A549 (cell line): ENCODE data around the gene PIWIL4. TPM values are rescaled to one million over a fixed set of nuclear protein-coding genes. Genes with fewer than 3 reads are reported as not detected.

Experiments used
- ATAC-seq, 2 experiments: fragments of 200-7000 bp in 1 of 2; fragments of >200 bp in 1 of 2; cut with Nextera tagmentation in 1 of 2; cut with Tn5 transposase in 1 of 2; 3 replicates each; pipeline versions ENCODE4 v1.8.0 to v1.9.1; 2018 to 2020; ENCODE audit warnings: mild to moderate bottlenecking in 1 of 2, moderate library complexity in 1 of 2
- CTCF ChIA-PET: fragments of 300-600 bp; sonication (Branson Sonifier 250); formaldehyde crosslinking; extraction: SDS; loops from one replicate; lab custom pipeline; 2021; ENCODE audit warnings: antibody characterized with exemption, inconsistent platforms; lab: Yijun Ruan, JAX
- POLR2A ChIA-PET: fragments of 350-600 bp; formaldehyde crosslinking; extraction: SDS; loops from one replicate; lab custom pipeline; 2021; ENCODE audit warnings: antibody characterized with exemption, inconsistent platforms; lab: Yijun Ruan, JAX
- DNase-seq, 2 experiments: peaks; one replicate each; pipeline versions ENCODE4 v3.0.0 to v3.0.0-alpha.2; 2011 to 2016; ENCODE audit warnings: low read depth in 1 of 2, low spot score in 1 of 2
- FAIRE-seq: peaks from 2 replicates; lab custom pipeline; 2011; peaks lifted over from hg19 to GRCh38; lab: Jason Lieb, UNC
- H3K27ac ChIP-seq, 2 experiments: fragments of >200 bp; sonication (Bioruptor Twin); formaldehyde crosslinking; 3 replicates each; pipeline ENCODE4 v1.5.1; 2016 to 2017
- H3K4me1 ChIP-seq: fragments of >200 bp; sonication (Bioruptor Twin); formaldehyde crosslinking; 3 replicates; pipeline ENCODE4 v1.6.1; 2016
- H3K4me2 ChIP-seq: fragments of >200 bp; sonication (Bioruptor Twin); formaldehyde crosslinking; 3 replicates; pipeline ENCODE4 v1.6.1; 2016
- H3K4me3 ChIP-seq: fragments of >200 bp; sonication (Bioruptor Twin); formaldehyde crosslinking; 3 replicates; pipeline ENCODE4 v1.5.1; 2016
- H3K9me3 ChIP-seq: fragments of >200 bp; sonication (Bioruptor Twin); formaldehyde crosslinking; 3 replicates; pipeline ENCODE4 v1.6.1; 2016
- BHLHE40 ChIP-seq: IDR thresholded peaks from 2 replicates; pipeline ENCODE4 v1.6.1; 2012; ENCODE audit warnings: low read depth, low read length, inconsistent platforms
- CHD4 ChIP-seq: fragments of 200-600 bp; sonication (generic); IDR thresholded peaks from 2 replicates; pipeline ENCODE4 v1.6.1; 2016; ENCODE audit warnings: antibody characterized with exemption, mild to moderate bottlenecking, borderline replicate concordance
- EHF ChIP-seq: fragments of 250-450 bp; sonication (Bioruptor Pico); IDR thresholded peaks from 2 replicates; pipeline ENCODE4 v1.5.0; 2020; ENCODE audit warnings: mild to moderate bottlenecking
- ESRRA ChIP-seq: fragments of 150-350 bp; IDR thresholded peaks from 2 replicates; pipeline ENCODE4 v1.6.1; 2014; ENCODE audit warnings: mild to moderate bottlenecking, low read length, borderline replicate concordance
- FOSL2 ChIP-seq, 2 experiments: fragments of 450-650 bp in 1 of 2; fragments of >200 bp in 1 of 2; sonication (Bioruptor Twin) in 1 of 2; formaldehyde crosslinking; IDR thresholded peaks; 2 replicates each; pipeline versions ENCODE4 v1.5.0 to v1.6.1; 2016 to 2020; ENCODE audit warnings: mild to moderate bottlenecking in 1 of 2, moderate library complexity in 1 of 2
- HEYL ChIP-seq: fragments of 250-450 bp; sonication (Bioruptor Pico); IDR thresholded peaks from 2 replicates; pipeline ENCODE4 v1.8.0; 2021; ENCODE audit warnings: mild to moderate bottlenecking, moderate library complexity
- HOXA7 ChIP-seq: fragments of 250-450 bp; sonication (Bioruptor Pico); IDR thresholded peaks from 2 replicates; pipeline ENCODE4 v1.5.0; 2020; ENCODE audit warnings: mild to moderate bottlenecking, moderate library complexity
- HOXB13 ChIP-seq: fragments of 250-450 bp; sonication (Bioruptor Pico); IDR thresholded peaks from 2 replicates; pipeline ENCODE4 v1.5.0; 2020; ENCODE audit warnings: low read depth, mild to moderate bottlenecking, moderate library complexity
- MAZ ChIP-seq: fragments of 150-350 bp; IDR thresholded peaks from 2 replicates; pipeline ENCODE4 v1.6.1; 2014; ENCODE audit warnings: antibody characterized with exemption, low read depth, low read length, borderline replicate concordance
- MYC ChIP-seq: IDR thresholded peaks from 2 replicates; pipeline ENCODE4 v1.6.1; 2012; ENCODE audit warnings: mild to moderate bottlenecking, inconsistent platforms, low read length, improper control_type of control experiment, borderline replicate concordance
- NPAS2 ChIP-seq: fragments of 250-450 bp; sonication (Bioruptor Pico); IDR thresholded peaks from 2 replicates; pipeline ENCODE4 v1.8.0; 2022; ENCODE audit warnings: mild to moderate bottlenecking, moderate library complexity, borderline replicate concordance
- POLR2AphosphoS2 ChIP-seq: conservative IDR thresholded peaks from 2 replicates; pipeline ENCODE4 v1.6.1; 2012; ENCODE audit warnings: low read length, improper control_type of control experiment, inconsistent platforms
- RARB ChIP-seq: fragments of 250-450 bp; sonication (Bioruptor Pico); IDR thresholded peaks from 2 replicates; pipeline ENCODE4 v1.8.0; 2021; ENCODE audit warnings: mild to moderate bottlenecking, moderate library complexity
- RCOR1 ChIP-seq: fragments of 150-350 bp; IDR thresholded peaks from 2 replicates; pipeline ENCODE4 v1.6.1; 2014; ENCODE audit warnings: antibody characterized with exemption, low read length, low read depth
- RFX5 ChIP-seq: fragments of 450-650 bp; IDR thresholded peaks from 2 replicates; pipeline ENCODE4 v1.7.1; 2014; ENCODE audit warnings: antibody characterized with exemption, mild to moderate bottlenecking, moderate library complexity
- SMC3 ChIP-seq: fragments of >200 bp; sonication (Bioruptor Twin); formaldehyde crosslinking; IDR thresholded peaks from 3 replicates; pipeline ENCODE4 v1.6.1; 2018; ENCODE audit warnings: inconsistent platforms
- SREBF2 ChIP-seq: fragments of 450-650 bp; IDR thresholded peaks from 2 replicates; pipeline ENCODE4 v1.6.1; 2014; ENCODE audit warnings: mild to moderate bottlenecking, moderate library complexity
- TFCP2L1 ChIP-seq: fragments of 250-450 bp; sonication (Bioruptor Pico); IDR thresholded peaks from 2 replicates; pipeline ENCODE4 v1.5.0; 2021; ENCODE audit warnings: mild to moderate bottlenecking
- TP53 ChIP-seq: fragments of 250-450 bp; sonication (Bioruptor Pico); IDR thresholded peaks from 2 replicates; pipeline ENCODE4 v1.5.0; 2021; ENCODE audit warnings: mild to moderate bottlenecking, moderate library complexity
- WGBS: methylation state at CpG from one replicate; pipeline ENCODE4 v1.1.6; 2017; ENCODE audit errors: missing lambda C conversion rate; 5-methylcytosine and 5-hydroxymethylcytosine counted together
- polyA plus RNA-seq, 4 experiments: library from polyadenylated mRNA; depleted of rRNA in 3 of 4; stranded (reverse); fragments of >200 nt; fragmentation: RNase III in 1 of 4; extraction: RNeasy Plus Mini Kit Qiagen cat#74134 plus additional on column Dnase treatment in 1 of 4; gene quantifications; 2 replicates in 3 of 4; 3 replicates in 1 of 4; pipeline ENCODE4 v1.2.3, GENCODE V29; 2011 to 2017
- TF ChIP-seq, protein P1 (sequence below): fragments of >200 bp; sonication (Bioruptor Twin); formaldehyde crosslinking; IDR thresholded peaks from 3 replicates; pipeline ENCODE4 v1.5.1; 2016
- TF ChIP-seq, protein P2 (sequence below): IDR thresholded peaks from 2 replicates; pipeline ENCODE4 v1.6.1; 2012
- TF ChIP-seq, protein P3 (sequence below): IDR thresholded peaks from 2 replicates; pipeline ENCODE4 v1.6.1; 2012; ENCODE audit warnings: low read depth, borderline replicate concordance
- TF ChIP-seq, protein P4 (sequence below): IDR thresholded peaks from 2 replicates; pipeline ENCODE4 v1.6.1; 2012
- TF ChIP-seq, protein P5 (sequence below): fragments of 200-600 bp; sonication (generic); IDR thresholded peaks from 2 replicates; pipeline ENCODE4 v1.6.1; 2016; ENCODE audit warnings: antibody characterized with exemption, mild to moderate bottlenecking, moderate library complexity

The PIWIL4 gene
- polyA plus RNA-seq, 2 of the 4 experiments (the other 2 are of a cell fraction), result 0.28 to 0.35 TPM

DNA sequence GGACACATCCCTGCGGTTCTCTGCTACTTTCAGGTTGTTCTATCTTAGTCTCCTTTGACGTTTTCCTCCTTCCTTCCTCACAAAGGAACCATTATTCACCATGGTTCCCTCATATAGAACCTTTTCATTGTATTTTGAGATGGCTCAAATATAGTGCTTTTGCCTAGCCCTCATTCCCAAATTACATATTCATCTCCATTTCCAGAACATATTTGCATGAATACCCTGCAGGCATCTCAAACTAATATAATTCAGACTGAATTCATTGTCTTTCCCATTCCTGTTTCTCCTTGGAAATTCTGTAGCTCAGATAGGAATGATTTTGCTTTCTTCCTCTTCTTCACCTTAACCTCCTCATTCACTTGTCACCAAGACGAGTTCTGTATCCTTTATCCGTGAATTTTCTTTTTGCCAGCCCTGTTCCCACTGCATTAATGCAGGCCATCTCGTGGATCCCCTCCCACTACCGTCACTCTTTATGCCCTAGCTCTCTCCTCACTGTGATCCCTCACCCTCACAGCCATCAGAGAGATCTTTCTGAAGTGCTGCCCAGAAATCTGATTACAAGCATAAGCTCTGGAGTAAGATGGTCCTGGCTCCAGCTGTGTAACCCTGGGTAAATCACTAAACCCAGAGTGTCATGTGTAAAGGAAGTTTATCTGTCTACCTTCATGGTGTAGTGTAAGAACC, 23.3 kb downstream of the PIWIL4 start:
- POLR2A ChIA-PET, result no interaction called here
- H3K4me2 ChIP-seq, result no peak overlapping the region
- H3K4me1 ChIP-seq, result no peaks in the 10 kb centered on the region
- TF ChIP-seq EHF (CRISPR knock-in tag) (no peak), SREBF2 (no peak), POLR2AphosphoS2 (no peak), ESRRA (no peak)
- TF ChIP-seq, protein P1, sequence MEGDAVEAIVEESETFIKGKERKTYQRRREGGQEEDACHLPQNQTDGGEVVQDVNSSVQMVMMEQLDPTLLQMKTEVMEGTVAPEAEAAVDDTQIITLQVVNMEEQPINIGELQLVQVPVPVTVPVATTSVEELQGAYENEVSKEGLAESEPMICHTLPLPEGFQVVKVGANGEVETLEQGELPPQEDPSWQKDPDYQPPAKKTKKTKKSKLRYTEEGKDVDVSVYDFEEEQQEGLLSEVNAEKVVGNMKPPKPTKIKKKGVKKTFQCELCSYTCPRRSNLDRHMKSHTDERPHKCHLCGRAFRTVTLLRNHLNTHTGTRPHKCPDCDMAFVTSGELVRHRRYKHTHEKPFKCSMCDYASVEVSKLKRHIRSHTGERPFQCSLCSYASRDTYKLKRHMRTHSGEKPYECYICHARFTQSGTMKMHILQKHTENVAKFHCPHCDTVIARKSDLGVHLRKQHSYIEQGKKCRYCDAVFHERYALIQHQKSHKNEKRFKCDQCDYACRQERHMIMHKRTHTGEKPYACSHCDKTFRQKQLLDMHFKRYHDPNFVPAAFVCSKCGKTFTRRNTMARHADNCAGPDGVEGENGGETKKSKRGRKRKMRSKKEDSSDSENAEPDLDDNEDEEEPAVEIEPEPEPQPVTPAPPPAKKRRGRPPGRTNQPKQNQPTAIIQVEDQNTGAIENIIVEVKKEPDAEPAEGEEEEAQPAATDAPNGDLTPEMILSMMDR, result no peak
- TF ChIP-seq, protein P2, sequence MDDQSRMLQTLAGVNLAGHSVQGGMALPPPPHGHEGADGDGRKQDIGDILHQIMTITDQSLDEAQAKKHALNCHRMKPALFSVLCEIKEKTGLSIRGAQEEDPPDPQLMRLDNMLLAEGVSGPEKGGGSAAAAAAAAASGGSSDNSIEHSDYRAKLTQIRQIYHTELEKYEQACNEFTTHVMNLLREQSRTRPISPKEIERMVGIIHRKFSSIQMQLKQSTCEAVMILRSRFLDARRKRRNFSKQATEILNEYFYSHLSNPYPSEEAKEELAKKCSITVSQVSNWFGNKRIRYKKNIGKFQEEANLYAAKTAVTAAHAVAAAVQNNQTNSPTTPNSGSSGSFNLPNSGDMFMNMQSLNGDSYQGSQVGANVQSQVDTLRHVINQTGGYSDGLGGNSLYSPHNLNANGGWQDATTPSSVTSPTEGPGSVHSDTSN, result no peak
- no peaks in the 10 kb centered on the region for H3K9me3 ChIP-seq
- no peak overlapping the region for H3K27ac ChIP-seq
- ATAC-seq (no peak), DNase-seq (no peak), FAIRE-seq (no peak)
- H3K4me3 ChIP-seq, result no peak overlapping the region
- CTCF ChIA-PET, result no interaction called here
- WGBS, result 47% methylated on average over 6 of the region's 6 CpGs

DNA sequence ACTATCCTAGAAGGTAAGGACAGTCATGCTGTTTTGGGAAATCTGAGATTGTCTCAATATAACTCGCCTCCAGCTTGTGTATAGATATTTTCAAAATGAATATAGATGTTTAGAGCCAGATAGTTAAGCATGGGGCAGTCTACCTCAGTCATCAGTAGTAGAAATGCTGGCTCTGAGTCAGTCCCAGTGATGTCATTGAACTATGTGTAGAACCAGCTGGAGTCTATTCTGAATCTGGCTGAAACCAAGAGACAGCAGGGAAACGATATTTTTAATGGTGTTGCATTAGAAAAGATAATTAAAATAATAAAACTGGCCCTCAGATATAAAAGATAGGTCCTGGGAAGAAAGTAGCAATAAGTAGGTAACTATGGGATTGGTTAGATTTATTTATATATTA, 25.9 kb downstream of the PIWIL4 start:
- DNase-seq (no peak), FAIRE-seq (no peak), ATAC-seq (no peak)
- no peak overlapping the region for H3K27ac ChIP-seq
- H3K4me3 ChIP-seq, result no peak overlapping the region
- POLR2A ChIA-PET, result no interaction called here
- no peaks in the 10 kb centered on the region for H3K9me3 ChIP-seq
- no peaks in the 10 kb centered on the region for H3K4me1 ChIP-seq
- H3K4me2 ChIP-seq, result no peak overlapping the region
- CTCF ChIA-PET, result no interaction called here
- WGBS, result 17% methylated on average over 2 of the region's 2 CpGs
- no peak for TF ChIP-seq SREBF2
- TF ChIP-seq FOSL2 (IDR thresholded peaks at IDR 0.05), result no peak
- no peak for TF ChIP-seq FOSL2 (CRISPR knock-in tag; IDR thresholded peaks at IDR 0.05)
- TF ChIP-seq, protein P2, result no peak
- TF ChIP-seq, protein P3, sequence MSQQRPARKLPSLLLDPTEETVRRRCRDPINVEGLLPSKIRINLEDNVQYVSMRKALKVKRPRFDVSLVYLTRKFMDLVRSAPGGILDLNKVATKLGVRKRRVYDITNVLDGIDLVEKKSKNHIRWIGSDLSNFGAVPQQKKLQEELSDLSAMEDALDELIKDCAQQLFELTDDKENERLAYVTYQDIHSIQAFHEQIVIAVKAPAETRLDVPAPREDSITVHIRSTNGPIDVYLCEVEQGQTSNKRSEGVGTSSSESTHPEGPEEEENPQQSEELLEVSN, result no peak
- no peak for TF ChIP-seq HEYL (CRISPR knock-in tag)
- TF ChIP-seq CHD4, result no peak
- TF ChIP-seq NPAS2 (CRISPR knock-in tag), result no peak
- no peak for TF ChIP-seq SMC3
- TF ChIP-seq TFCP2L1 (CRISPR knock-in tag), result no peak
- no peak for TF ChIP-seq MAZ
- TF ChIP-seq, protein P4, sequence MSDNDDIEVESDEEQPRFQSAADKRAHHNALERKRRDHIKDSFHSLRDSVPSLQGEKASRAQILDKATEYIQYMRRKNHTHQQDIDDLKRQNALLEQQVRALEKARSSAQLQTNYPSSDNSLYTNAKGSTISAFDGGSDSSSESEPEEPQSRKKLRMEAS, result no peak
- TF ChIP-seq TP53 (CRISPR knock-in tag), result no peak
- TF ChIP-seq RARB, result no peak
- no peak for TF ChIP-seq RFX5
- TF ChIP-seq HOXB13, result no peak
- TF ChIP-seq RCOR1, result no peak
- no peak for TF ChIP-seq MYC
- no peak for TF ChIP-seq BHLHE40
- TF ChIP-seq, protein P5, sequence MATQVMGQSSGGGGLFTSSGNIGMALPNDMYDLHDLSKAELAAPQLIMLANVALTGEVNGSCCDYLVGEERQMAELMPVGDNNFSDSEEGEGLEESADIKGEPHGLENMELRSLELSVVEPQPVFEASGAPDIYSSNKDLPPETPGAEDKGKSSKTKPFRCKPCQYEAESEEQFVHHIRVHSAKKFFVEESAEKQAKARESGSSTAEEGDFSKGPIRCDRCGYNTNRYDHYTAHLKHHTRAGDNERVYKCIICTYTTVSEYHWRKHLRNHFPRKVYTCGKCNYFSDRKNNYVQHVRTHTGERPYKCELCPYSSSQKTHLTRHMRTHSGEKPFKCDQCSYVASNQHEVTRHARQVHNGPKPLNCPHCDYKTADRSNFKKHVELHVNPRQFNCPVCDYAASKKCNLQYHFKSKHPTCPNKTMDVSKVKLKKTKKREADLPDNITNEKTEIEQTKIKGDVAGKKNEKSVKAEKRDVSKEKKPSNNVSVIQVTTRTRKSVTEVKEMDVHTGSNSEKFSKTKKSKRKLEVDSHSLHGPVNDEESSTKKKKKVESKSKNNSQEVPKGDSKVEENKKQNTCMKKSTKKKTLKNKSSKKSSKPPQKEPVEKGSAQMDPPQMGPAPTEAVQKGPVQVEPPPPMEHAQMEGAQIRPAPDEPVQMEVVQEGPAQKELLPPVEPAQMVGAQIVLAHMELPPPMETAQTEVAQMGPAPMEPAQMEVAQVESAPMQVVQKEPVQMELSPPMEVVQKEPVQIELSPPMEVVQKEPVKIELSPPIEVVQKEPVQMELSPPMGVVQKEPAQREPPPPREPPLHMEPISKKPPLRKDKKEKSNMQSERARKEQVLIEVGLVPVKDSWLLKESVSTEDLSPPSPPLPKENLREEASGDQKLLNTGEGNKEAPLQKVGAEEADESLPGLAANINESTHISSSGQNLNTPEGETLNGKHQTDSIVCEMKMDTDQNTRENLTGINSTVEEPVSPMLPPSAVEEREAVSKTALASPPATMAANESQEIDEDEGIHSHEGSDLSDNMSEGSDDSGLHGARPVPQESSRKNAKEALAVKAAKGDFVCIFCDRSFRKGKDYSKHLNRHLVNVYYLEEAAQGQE, result no peak
- no peak for TF ChIP-seq HOXA7 (CRISPR knock-in tag)
